NCI-H1694 treated with DMSO at 0.1 percent for 48 hours (cell line): ENCODE results near the gene EFTUD2.
A peak's percentile ranks its signal among the peaks of the same experiment; 100 is the strongest.

Experiments used
- DNase-seq: peaks from one replicate; lab custom pipeline; 2025; lab: John Stamatoyannopoulos, UW

The EFTUD2 gene

GRCh38 chr17:44910231-44911106 lies 11.2 kb upstream of the EFTUD2 start:
- no peak for DNase-seq

- DNase-seq = no peak
Observed at GRCh38 chr17:44909681-44910144, 10.5 kb upstream of the EFTUD2 start.

GRCh38 chr17:44908761-44909326 lies 9.6 kb upstream of the EFTUD2 start:
- no peak for DNase-seq

- no peak for DNase-seq
Observed at GRCh38 chr17:44907729-44908470, 8.7 kb upstream of the EFTUD2 start.

- no peak for DNase-seq
Observed at GRCh38 chr17:44906763-44907728, 7.8 kb upstream of the EFTUD2 start.

- no peak for DNase-seq
Observed at GRCh38 chr17:44906010-44906646, 6.9 kb upstream of the EFTUD2 start.

- DNase-seq = peak; percentile 40
Observed at GRCh38 chr17:44905006-44906000, 6.1 kb upstream of the EFTUD2 start.

- DNase-seq = no peak
Observed at GRCh38 chr17:44904001-44904984, 5.0 kb upstream of the EFTUD2 start.

- DNase-seq = no peak
Observed at GRCh38 chr17:44903012-44903685, 3.9 kb upstream of the EFTUD2 start.

- no peak for DNase-seq
Observed at GRCh38 chr17:44902135-44902760, 3.0 kb upstream of the EFTUD2 start.

- DNase-seq = peak; percentile 67
Observed at GRCh38 chr17:44901411-44901921, 2.2 kb upstream of the EFTUD2 start.

GRCh38 chr17:44900894-44901293 lies 1.6 kb upstream of the EFTUD2 start:
- DNase-seq = peak; percentile 86

- no peak for DNase-seq
Observed at GRCh38 chr17:44898768-44899073, 524 bp downstream of the EFTUD2 start.

GRCh38 chr17:44894642-44895041 lies 4.6 kb downstream of the EFTUD2 start:
- DNase-seq = no peak

- no peak for DNase-seq
Observed at GRCh38 chr17:44892250-44892649, 7.0 kb downstream of the EFTUD2 start.

- no peak for DNase-seq
Observed at GRCh38 chr17:44889003-44889402, 10.2 kb downstream of the EFTUD2 start.
